Measurements from ENCODE around the gene KIAA1958.

DNA sequence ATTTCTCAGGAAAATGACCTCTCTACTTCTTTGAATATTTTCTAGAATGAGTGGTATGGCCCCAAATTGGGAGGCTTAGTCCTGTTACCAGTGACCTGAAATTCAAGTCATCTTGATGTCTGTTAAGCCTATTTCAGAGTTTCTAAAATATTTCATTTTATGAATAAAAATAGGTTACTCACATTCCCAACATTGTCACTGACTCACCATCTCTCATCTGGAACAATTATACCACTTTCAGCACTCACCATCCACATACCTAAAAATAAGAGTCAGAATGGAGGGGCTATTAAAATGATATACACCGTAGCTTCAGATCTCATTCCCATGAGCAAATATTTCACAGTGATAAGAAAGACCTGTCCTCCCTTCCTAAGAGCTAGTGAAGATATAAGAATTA is 71.8 kb downstream of the KIAA1958 start:
- TF ChIP-seq EGR1 (IDR thresholded peaks at IDR 0.05): no peak
- no peak for TF ChIP-seq RAD21 (IDR thresholded peaks at IDR 0.05; ENCODE audit: low read depth)
- no peak for TF ChIP-seq YY1 (IDR thresholded peaks at IDR 0.05; ENCODE audit: low read depth)
- TF ChIP-seq USF1 (IDR thresholded peaks at IDR 0.05): no peak

Measured in Ishikawa (cell line).